ENCODE measurements around the gene SELENBP1.
"Not testable (repeated sequence)": the region's sequence is repeated elsewhere in the genome, so short reads cannot be mapped to it uniquely, and the experiment has no call there.

- not testable (repeated sequence) for TF ChIP-seq CTCF, POLR2A (IDR thresholded peaks at IDR 0.05)
Measured at GRCh38 chr1:151390221-151391078, 17.9 kb upstream of the SELENBP1 start.
